ENCODE measurements around the gene NELFCD.

NELFCD gene

GRCh38 chr20:59025086-59025485, 44.0 kb downstream of the NELFCD start:
- no peak for DNase-seq (ENCODE audit: low read depth, low spot score)
- no peak for TF ChIP-seq ZNF274 (IDR thresholded peaks at IDR 0.05; ENCODE audit: low read depth, low read length)
- peaks cover 54% of the 10 kb centered on the region for H3K27me3 ChIP-seq (ENCODE audit: insufficient read depth, insufficient read length)
- H3K4me3 ChIP-seq (ENCODE audit: insufficient read length, low read depth): no peak overlapping the region
- H3K9ac ChIP-seq (ENCODE audit: insufficient read length, low read depth): no peak overlapping the region
- no peaks in the 10 kb centered on the region for H3K9me3 ChIP-seq (ENCODE audit: insufficient read depth, low read length)
- no peaks in the 10 kb centered on the region for H3K4me1 ChIP-seq (ENCODE audit: insufficient read depth, insufficient read length)
- peaks cover 71% of the 10 kb centered on the region for H3K36me3 ChIP-seq (ENCODE audit: insufficient read depth, insufficient read length, low read length)

- TF ChIP-seq SUZ12 (IDR thresholded peaks at IDR 0.05; ENCODE audit: extremely low read depth, insufficient read depth, insufficient read length): no peak
- TF ChIP-seq YY1 (IDR thresholded peaks at IDR 0.05; ENCODE audit: insufficient read depth, insufficient read length): no peak
- TF ChIP-seq ZNF274 (IDR thresholded peaks at IDR 0.05; ENCODE audit: low read depth, low read length): no peak
Observed at GRCh38 chr20:59025511-59025910, 44.5 kb downstream of the NELFCD start.

GRCh38 chr20:59026904-59027740, 46.1 kb downstream of the NELFCD start:
- DNase-seq (ENCODE audit: low read depth, low spot score): no peak
- no peaks in the 10 kb centered on the region for H3K9me3 ChIP-seq (ENCODE audit: insufficient read depth, low read length)
- H3K4me3 ChIP-seq (ENCODE audit: insufficient read length, low read depth): no peak overlapping the region
- no peaks in the 10 kb centered on the region for H3K4me1 ChIP-seq (ENCODE audit: insufficient read depth, insufficient read length)
- peaks cover 86% of the 10 kb centered on the region for H3K36me3 ChIP-seq (ENCODE audit: insufficient read depth, insufficient read length, low read length)
- peaks cover 72% of the 10 kb centered on the region for H3K27me3 ChIP-seq (ENCODE audit: insufficient read depth, insufficient read length)
- TF ChIP-seq ZNF274 (IDR thresholded peaks at IDR 0.05; ENCODE audit: low read depth, low read length) (no peak), SUZ12 (IDR thresholded peaks at IDR 0.05; ENCODE audit: extremely low read depth, insufficient read depth, insufficient read length) (no peak), YY1 (IDR thresholded peaks at IDR 0.05; ENCODE audit: insufficient read depth, insufficient read length) (no peak)
- H3K9ac ChIP-seq (ENCODE audit: insufficient read length, low read depth): no peak overlapping the region

More at GRCh38 chr20:59025511-59025910, 44.5 kb downstream of the NELFCD start:
- no peaks in the 10 kb centered on the region for H3K9me3 ChIP-seq (ENCODE audit: insufficient read depth, low read length)
- no peaks in the 10 kb centered on the region for H3K4me1 ChIP-seq (ENCODE audit: insufficient read depth, insufficient read length)
- H3K27me3 ChIP-seq (ENCODE audit: insufficient read depth, insufficient read length): peaks cover 58% of the 10 kb centered on the region
- peaks cover 75% of the 10 kb centered on the region for H3K36me3 ChIP-seq (ENCODE audit: insufficient read depth, insufficient read length, low read length)
- no peak overlapping the region for H3K4me3 ChIP-seq (ENCODE audit: insufficient read length, low read depth)
- DNase-seq (ENCODE audit: low read depth, low spot score): no peak
- no peak overlapping the region for H3K9ac ChIP-seq (ENCODE audit: insufficient read length, low read depth)

DNA sequence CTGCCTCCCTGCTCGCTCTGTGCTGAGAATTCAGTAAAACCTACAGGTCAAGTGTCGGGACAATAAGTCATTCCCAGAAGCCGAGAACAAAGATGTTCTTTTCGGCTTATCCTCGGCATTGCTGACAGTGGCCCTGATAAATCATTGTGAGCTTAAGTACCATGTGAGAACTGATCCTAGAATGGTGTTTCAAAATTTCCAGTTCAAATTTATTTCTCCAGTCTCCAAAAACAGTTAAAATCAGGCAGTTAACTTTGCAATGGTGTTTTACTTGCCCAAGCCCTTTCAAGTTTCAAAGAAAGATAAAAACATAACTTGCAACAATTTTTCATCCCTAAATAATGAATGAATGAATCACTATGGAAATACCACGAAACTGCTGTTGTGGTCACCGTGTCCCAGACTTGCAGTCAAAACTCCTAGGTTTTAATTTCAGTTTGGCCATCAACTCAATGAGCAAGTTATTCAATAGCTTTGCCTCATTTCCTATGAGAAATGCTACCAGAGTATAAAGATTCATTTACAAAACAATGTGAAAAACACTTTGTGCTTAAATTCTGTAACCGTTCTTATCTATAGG, 46.8 kb downstream of the NELFCD start:
- TF ChIP-seq YY1 (IDR thresholded peaks at IDR 0.05; ENCODE audit: insufficient read depth, insufficient read length) (no peak), ZNF274 (IDR thresholded peaks at IDR 0.05; ENCODE audit: low read depth, low read length) (no peak), SUZ12 (IDR thresholded peaks at IDR 0.05; ENCODE audit: extremely low read depth, insufficient read depth, insufficient read length) (no peak)
- Histone ChIP-seq H3K9ac (ENCODE audit: insufficient read length, low read depth) (no peak overlapping the region), H3K36me3 (ENCODE audit: insufficient read depth, insufficient read length, low read length) (peaks cover 83% of the 10 kb centered on the region), H3K27me3 (ENCODE audit: insufficient read depth, insufficient read length) (peaks cover 72% of the 10 kb centered on the region), H3K4me3 (ENCODE audit: insufficient read length, low read depth) (no peak overlapping the region), H3K4me1 (ENCODE audit: insufficient read depth, insufficient read length) (no peaks in the 10 kb centered on the region), H3K9me3 (ENCODE audit: insufficient read depth, low read length) (no peaks in the 10 kb centered on the region)
- no peak for DNase-seq (ENCODE audit: low read depth, low spot score)

DNA sequence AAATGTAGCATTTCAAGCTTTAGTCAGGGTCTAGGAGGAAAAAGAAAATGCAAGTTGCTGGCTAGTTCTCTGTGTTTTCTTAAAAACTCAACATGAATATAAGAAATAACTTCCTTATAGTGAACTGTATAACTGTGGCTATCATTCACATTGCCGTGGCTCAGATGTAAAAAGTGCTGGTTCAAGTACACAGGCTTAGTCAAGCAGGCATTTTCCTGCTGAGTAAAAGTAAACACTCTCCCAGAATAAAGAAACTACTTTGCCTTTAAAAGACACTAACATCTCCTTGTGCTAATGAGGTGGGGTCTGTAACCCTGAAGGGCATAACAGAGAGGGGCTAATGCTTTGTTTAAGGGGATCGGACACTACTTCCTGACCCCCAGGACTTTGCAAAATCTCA, 47.8 kb downstream of the NELFCD start:
- Histone ChIP-seq H3K36me3 (ENCODE audit: insufficient read depth, insufficient read length, low read length) (peaks cover 78% of the 10 kb centered on the region), H3K27me3 (ENCODE audit: insufficient read depth, insufficient read length) (peaks cover 68% of the 10 kb centered on the region), H3K4me3 (ENCODE audit: insufficient read length, low read depth) (no peak overlapping the region), H3K9ac (ENCODE audit: insufficient read length, low read depth) (no peak overlapping the region), H3K9me3 (ENCODE audit: insufficient read depth, low read length) (no peaks in the 10 kb centered on the region), H3K4me1 (ENCODE audit: insufficient read depth, insufficient read length) (no peaks in the 10 kb centered on the region)
- no peak for TF ChIP-seq ZNF274 (IDR thresholded peaks at IDR 0.05; ENCODE audit: low read depth, low read length)
- TF ChIP-seq SUZ12 (IDR thresholded peaks at IDR 0.05; ENCODE audit: extremely low read depth, insufficient read depth, insufficient read length): no peak
- no peak for TF ChIP-seq YY1 (IDR thresholded peaks at IDR 0.05; ENCODE audit: insufficient read depth, insufficient read length)
- DNase-seq (ENCODE audit: low read depth, low spot score): peak; percentile 72

DNA sequence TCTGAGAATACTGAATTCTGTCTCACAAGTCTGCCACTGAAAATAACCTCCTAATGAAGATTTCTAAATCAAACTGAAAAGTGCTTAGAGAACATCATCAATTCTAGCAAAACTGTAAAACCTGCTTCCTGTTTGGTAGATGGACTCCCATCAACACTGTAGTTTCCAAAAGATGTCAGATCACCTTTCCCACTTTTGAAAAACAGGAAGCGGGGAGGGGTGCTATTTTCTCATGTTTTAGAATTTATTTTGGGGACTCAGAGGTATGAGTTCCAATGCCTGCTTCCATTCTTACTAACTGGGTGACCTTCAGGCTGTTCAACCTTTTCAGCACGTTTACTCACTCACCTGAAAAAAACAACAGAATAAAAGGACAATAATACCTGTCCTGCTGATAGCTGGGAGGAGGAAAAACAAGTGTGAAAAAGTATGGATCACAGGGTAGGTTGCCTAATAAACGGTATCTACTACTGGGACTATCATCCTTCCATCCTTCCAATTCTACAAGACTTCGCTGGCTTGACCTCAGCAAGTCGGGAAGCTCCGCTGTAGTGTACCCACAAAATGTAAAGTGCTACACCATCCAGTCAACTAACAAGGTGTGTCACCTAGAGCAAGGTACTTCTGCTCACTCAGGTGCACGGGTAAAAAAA, 50.0 kb downstream of the NELFCD start:
- TF ChIP-seq SUZ12 (IDR thresholded peaks at IDR 0.05; ENCODE audit: extremely low read depth, insufficient read depth, insufficient read length): no peak
- no peak for TF ChIP-seq YY1 (IDR thresholded peaks at IDR 0.05; ENCODE audit: insufficient read depth, insufficient read length)
- TF ChIP-seq ZNF274 (IDR thresholded peaks at IDR 0.05; ENCODE audit: low read depth, low read length): no peak
- Histone ChIP-seq H3K9me3 (ENCODE audit: insufficient read depth, low read length) (no peaks in the 10 kb centered on the region), H3K9ac (ENCODE audit: insufficient read length, low read depth) (peak overlapping the region; percentile 99), H3K36me3 (ENCODE audit: insufficient read depth, insufficient read length, low read length) (peaks cover 77% of the 10 kb centered on the region), H3K4me3 (ENCODE audit: insufficient read length, low read depth) (peak overlapping the region; percentile 96), H3K27me3 (ENCODE audit: insufficient read depth, insufficient read length) (peaks cover 47% of the 10 kb centered on the region), H3K4me1 (ENCODE audit: insufficient read depth, insufficient read length) (no peaks in the 10 kb centered on the region)
- DNase-seq (ENCODE audit: low read depth, low spot score): no peak

GRCh38 chr20:59031564-59032022, 50.5 kb downstream of the NELFCD start:
- Histone ChIP-seq H3K4me1 (ENCODE audit: insufficient read depth, insufficient read length) (no peaks in the 10 kb centered on the region), H3K36me3 (ENCODE audit: insufficient read depth, insufficient read length, low read length) (peaks cover 78% of the 10 kb centered on the region), H3K27me3 (ENCODE audit: insufficient read depth, insufficient read length) (peaks cover 42% of the 10 kb centered on the region), H3K9ac (ENCODE audit: insufficient read length, low read depth) (peak overlapping the region; percentile 99), H3K4me3 (ENCODE audit: insufficient read length, low read depth) (peak overlapping the region; percentile 96), H3K9me3 (ENCODE audit: insufficient read depth, low read length) (no peaks in the 10 kb centered on the region)
- no peak for DNase-seq (ENCODE audit: low read depth, low spot score)
- no peak for TF ChIP-seq SUZ12 (IDR thresholded peaks at IDR 0.05; ENCODE audit: extremely low read depth, insufficient read depth, insufficient read length)
- TF ChIP-seq YY1 (IDR thresholded peaks at IDR 0.05; ENCODE audit: insufficient read depth, insufficient read length): no peak
- TF ChIP-seq ZNF274 (IDR thresholded peaks at IDR 0.05; ENCODE audit: low read depth, low read length): no peak
